Ascending aorta (tissue), 2 donors: ENCODE results near the gene GOSR1. TPM values are rescaled to one million over a fixed set of nuclear protein-coding genes. Genes with fewer than 3 reads are reported as not detected.
"Not testable (repeated sequence)": the region's sequence is repeated elsewhere in the genome, so short reads cannot be mapped to it uniquely, and the experiment has no call there.

ENCODE experiments used
- DNase-seq, 2 donors: peaks; one replicate each; pipeline ENCODE4 v3.0.0-alpha.2; 2019; ENCODE audit warnings: low spot score in 2 of 2
- H3K27ac ChIP-seq, 2 donors: fragments of 200-600 bp; sonication (generic); one replicate each; pipeline ENCODE4 v1.5.1; 2016 to 2017; ENCODE audit warnings: mild to moderate bottlenecking in 1 of 2
- H3K27me3 ChIP-seq: fragments of 200-600 bp; sonication (generic); one replicate; pipeline ENCODE4 v1.5.1; 2017
- H3K36me3 ChIP-seq, 2 donors: fragments of 200-600 bp; sonication (generic); one replicate each; pipeline ENCODE4 v1.5.1; 2016
- H3K4me1 ChIP-seq, 2 donors: fragments of 200-600 bp; sonication (generic); one replicate each; pipeline ENCODE4 v1.5.1; 2016 to 2017; ENCODE audit warnings: mild to moderate bottlenecking in 1 of 2
- H3K4me3 ChIP-seq, 2 donors: fragments of 200-600 bp; sonication (generic); one replicate each; pipeline ENCODE4 v1.5.1; 2016 to 2017; ENCODE audit warnings: mild to moderate bottlenecking in 1 of 2
- H3K9me3 ChIP-seq, 2 donors: fragments of 200-600 bp; sonication (generic); one replicate each; pipeline ENCODE4 v1.5.1; 2016
- intact Hi-C: fragments of 100-400 bp; cut with DNase I; formaldehyde crosslinking; loops from one replicate; pipeline ENCODE4 v1.15.1; 2023
- total RNA-seq: library from RNA; depleted of rRNA; stranded (reverse); fragments of >200 nt; gene quantifications from one replicate; pipeline ENCODE4 v1.1.0, GENCODE V29; 2016
- TF ChIP-seq, protein P1 (sequence below), 3 experiments: fragments of 200-600 bp in 2 of 3; fragments of 450-650 bp in 1 of 3; sonication (generic) in 2 of 3; IDR thresholded peaks; one replicate each; pipeline ENCODE4 v1.5.1; 2016 to 2019; ENCODE audit warnings: antibody characterized with exemption in 3 of 3, mild to moderate bottlenecking in 1 of 3, moderate library complexity in 1 of 3

GOSR1 gene
- total RNA-seq, 1 donor from 2014 or later = 33.0 TPM

DNA sequence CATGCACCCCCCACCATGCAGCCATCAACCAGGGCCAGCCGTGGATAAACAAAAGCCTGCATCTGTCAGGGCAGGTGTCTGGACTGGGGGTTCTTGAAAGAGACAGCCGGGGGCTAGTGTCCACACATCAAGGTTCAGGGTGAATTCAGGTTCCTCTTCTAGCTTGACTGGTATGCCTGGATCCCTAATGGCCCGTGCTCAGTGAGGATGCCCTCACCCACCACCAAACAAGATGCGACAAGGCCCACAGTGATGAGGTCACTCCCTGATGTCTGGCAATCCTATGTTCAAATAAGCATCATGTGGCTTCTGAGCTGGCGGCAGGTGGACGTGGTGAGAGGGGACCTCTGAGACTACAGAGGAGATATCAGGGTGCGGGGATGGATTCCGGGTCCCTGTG is 64.6 kb downstream of the GOSR1 start:
- no peak overlapping the region for H3K4me3 ChIP-seq
- no peaks in the 10 kb centered on the region for H3K4me1 ChIP-seq
- TF ChIP-seq, protein P1, sequence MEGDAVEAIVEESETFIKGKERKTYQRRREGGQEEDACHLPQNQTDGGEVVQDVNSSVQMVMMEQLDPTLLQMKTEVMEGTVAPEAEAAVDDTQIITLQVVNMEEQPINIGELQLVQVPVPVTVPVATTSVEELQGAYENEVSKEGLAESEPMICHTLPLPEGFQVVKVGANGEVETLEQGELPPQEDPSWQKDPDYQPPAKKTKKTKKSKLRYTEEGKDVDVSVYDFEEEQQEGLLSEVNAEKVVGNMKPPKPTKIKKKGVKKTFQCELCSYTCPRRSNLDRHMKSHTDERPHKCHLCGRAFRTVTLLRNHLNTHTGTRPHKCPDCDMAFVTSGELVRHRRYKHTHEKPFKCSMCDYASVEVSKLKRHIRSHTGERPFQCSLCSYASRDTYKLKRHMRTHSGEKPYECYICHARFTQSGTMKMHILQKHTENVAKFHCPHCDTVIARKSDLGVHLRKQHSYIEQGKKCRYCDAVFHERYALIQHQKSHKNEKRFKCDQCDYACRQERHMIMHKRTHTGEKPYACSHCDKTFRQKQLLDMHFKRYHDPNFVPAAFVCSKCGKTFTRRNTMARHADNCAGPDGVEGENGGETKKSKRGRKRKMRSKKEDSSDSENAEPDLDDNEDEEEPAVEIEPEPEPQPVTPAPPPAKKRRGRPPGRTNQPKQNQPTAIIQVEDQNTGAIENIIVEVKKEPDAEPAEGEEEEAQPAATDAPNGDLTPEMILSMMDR (IDR thresholded peaks at IDR 0.05) = no peak
- no peaks in the 10 kb centered on the region for H3K9me3 ChIP-seq
- H3K36me3 ChIP-seq = no peaks in the 10 kb centered on the region
- intact Hi-C loops = no loop called here
- no peak overlapping the region for H3K27ac ChIP-seq
- DNase-seq = no peak
- H3K27me3 ChIP-seq = no peaks in the 10 kb centered on the region

DNA sequence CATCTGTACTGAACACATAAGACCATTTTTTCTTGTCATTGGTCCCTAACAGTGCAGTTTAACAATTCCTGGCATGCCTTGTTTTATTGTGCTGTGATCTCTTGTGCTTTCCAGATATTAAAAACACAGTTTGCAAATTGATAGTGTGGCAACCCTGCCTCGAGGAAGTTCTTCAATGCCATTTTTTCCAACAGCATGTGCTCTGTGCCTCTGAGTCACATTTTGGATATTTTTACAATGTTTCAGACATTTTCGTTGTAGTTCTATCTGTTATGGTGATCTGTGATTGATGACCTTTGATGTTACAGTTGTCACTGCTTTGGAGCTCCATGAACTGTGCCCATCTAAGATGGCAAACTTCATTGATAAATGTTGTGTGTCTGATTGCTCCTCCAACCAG is 66.2 kb downstream of the GOSR1 start:
- Histone ChIP-seq H3K27ac (no peak overlapping the region), H3K9me3 (no peaks in the 10 kb centered on the region), H3K4me3 (no peak overlapping the region), H3K36me3 (no peaks in the 10 kb centered on the region), H3K4me1 (no peaks in the 10 kb centered on the region), H3K27me3 (no peaks in the 10 kb centered on the region)
- TF ChIP-seq, protein P1 (IDR thresholded peaks at IDR 0.05) = no peak
- intact Hi-C loops = no loop called here
- DNase-seq = no peak

DNA sequence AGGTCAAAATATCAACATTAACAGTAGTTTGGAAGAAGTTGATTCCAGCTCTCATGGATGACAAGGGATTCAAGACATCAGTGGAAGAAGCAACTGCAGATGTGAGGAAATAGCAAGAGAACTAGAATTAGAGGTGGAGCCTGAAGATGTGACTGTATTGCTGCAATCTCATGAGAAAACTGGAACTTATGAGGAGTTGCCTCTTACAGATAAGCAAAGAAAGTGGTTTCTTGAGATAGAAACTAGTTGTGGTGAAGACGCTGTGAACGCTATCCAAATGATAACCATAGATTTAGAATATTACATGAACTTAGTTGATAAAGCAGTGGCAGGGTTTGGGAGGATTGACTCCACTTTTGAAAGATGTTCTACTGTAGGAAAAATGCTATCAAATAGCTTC is 67.8 kb downstream of the GOSR1 start:
- Histone ChIP-seq H3K27ac (no peak overlapping the region), H3K27me3 (no peaks in the 10 kb centered on the region), H3K36me3 (no peaks in the 10 kb centered on the region), H3K4me3 (no peak overlapping the region), H3K4me1 (no peaks in the 10 kb centered on the region), H3K9me3 (no peaks in the 10 kb centered on the region)
- no peak for DNase-seq
- intact Hi-C loops = no loop called here
- TF ChIP-seq, protein P1 (IDR thresholded peaks at IDR 0.05) = no peak

DNA sequence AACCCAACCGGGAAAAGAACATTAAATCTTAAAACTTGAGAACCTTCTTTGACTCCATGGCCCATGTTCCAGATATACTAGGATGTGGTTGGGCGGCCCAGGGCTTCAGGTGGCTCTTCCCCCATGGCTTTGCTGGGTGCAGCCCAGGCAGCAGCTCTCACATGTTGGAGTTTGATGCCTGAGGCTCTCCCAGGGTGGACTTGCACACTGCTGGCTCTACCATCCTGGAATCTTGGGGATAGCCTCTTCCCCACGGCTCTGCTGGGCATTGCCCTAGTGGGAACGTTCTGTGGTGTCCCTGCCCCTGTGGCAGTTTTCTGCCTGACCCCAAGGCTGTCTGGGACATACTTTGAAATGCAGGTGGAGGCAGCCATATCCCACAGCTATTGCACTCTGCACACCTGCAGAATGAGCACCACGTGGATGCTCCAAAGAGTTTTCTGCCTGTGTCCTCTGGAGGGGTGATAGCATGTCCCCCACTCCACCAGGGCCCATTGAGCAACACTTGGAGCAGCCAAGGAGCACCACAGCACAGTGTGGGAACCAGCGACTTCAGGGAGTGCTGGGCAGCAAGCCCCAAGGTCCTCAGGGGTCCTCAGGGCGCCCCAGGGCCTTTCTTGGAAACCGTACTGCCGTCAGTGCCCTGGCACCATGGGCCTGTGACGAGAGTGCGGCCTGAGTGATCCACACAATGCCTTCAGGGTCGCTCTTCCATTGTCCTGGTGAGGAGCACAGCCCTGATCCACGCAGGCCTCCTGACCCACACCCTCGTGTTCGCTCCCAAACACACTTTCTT is 70.8 kb downstream of the GOSR1 start:
- H3K9me3 ChIP-seq = no peaks in the 10 kb centered on the region
- H3K4me3 ChIP-seq = no peak overlapping the region
- no peaks in the 10 kb centered on the region for H3K36me3 ChIP-seq
- H3K4me1 ChIP-seq = no peaks in the 10 kb centered on the region
- H3K27me3 ChIP-seq = no peaks in the 10 kb centered on the region
- DNase-seq = no peak
- H3K27ac ChIP-seq = no peak overlapping the region
- TF ChIP-seq, protein P1 (IDR thresholded peaks at IDR 0.05) = no peak
- intact Hi-C loops = no loop called here

GRCh38 chr17:30549181-30549580 is 72.0 kb downstream of the GOSR1 start:
- H3K9me3 ChIP-seq, H3K4me1 ChIP-seq, H3K36me3 ChIP-seq, H3K27ac ChIP-seq, intact Hi-C loops, H3K27me3 ChIP-seq, DNase-seq, H3K4me3 ChIP-seq: not testable (repeated sequence)

- H3K4me1 ChIP-seq = no peaks in the 10 kb centered on the region
- intact Hi-C loops = no loop called here
- no peaks in the 10 kb centered on the region for H3K27me3 ChIP-seq
- no peaks in the 10 kb centered on the region for H3K9me3 ChIP-seq
- no peak overlapping the region for H3K27ac ChIP-seq
- no peaks in the 10 kb centered on the region for H3K36me3 ChIP-seq
- no peak overlapping the region for H3K4me3 ChIP-seq
- no peak for DNase-seq
- TF ChIP-seq, protein P1 (IDR thresholded peaks at IDR 0.05) = no peak
Observed at GRCh38 chr17:30549864-30550511, 72.8 kb downstream of the GOSR1 start.
